ENCODE measurements around the gene ALX1.

Gene ALX1
- 0 reads per million in 2 donors for total RNA-seq

DNA sequence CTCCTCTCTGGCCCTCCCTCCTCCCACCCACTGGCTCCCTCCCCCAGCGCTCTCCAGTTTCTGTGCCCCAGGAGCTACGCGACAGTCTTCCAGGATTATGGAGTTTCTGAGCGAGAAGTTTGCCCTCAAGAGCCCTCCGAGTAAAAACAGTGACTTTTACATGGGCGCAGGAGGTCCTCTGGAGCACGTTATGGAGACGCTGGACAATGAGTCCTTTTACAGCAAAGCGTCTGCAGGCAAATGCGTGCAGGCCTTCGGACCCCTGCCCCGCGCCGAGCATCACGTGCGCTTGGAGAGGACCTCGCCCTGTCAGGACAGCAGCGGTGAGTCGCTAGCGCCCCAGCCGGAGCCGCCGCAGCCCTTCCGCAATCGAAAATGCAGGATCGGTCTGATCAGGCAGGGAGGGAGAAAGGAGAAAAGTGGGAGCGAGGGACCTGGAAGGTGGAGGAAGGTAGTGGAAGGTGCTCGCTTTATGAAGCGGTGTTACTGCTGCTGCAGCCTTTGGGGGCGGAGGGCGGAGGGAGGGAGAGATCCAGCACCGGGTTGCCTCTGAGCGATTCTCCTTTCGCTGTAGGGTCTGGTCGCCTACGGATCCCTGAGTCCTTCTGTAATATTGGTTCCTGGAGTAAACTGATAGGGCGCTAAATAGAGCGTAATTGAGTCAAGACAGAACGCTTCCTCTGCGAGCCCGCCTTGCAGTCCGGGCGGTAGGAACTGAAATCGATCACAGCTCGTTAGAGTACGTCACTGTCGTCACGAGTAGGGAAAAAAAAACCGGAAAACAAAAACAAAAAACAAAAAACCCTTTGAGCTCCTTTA is at the start of gene ALX1:
Gene ALX1 (plus strand): TSS at position 56 of the 819 bp plus-strand sequence. CDS start 42 bp downstream, at position 98.
- DNase-seq, result peak in 1 of 5 experiments; percentile 10

DNA sequence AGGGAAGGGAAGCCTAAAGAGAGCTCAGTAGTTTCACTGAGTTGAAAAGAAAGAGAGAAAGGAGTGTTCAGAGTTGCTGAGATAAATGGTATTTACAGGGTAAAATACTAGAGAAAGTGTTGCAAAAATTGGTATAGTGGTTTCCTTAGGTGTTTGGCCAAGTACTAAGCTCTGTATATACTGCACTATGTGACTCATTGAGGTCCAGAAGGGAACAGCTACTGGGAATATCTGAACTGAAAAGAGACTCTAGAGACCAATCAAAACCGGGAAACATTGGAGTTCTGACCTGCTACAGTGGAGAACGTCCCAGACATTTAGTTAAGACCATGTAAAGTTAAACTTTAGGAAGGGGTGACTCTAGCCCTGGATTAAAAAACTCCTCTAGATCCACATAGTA is 42.7 kb upstream of the ALX1 start:
- DNase-seq, result no peak

DNA sequence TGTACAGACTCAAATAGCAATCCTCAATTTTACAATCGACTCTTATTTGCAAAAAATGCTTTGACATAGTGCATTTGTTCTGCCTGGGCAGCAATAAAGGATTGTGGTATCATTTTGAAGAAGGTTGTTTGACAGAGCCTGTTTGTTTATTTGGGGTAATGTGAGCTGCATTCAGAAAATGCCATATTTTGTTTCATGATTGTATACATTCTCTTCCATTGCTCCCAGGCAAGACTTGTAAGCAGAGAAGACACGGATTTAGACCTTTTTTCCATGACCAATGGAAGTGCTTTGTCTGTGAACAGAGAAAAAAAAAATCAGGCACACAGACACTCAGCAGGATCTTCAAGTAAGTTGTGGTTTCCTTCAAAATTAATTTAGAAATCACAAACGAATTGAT is 35.5 kb upstream of the ALX1 start:
- no peak for DNase-seq

DNA sequence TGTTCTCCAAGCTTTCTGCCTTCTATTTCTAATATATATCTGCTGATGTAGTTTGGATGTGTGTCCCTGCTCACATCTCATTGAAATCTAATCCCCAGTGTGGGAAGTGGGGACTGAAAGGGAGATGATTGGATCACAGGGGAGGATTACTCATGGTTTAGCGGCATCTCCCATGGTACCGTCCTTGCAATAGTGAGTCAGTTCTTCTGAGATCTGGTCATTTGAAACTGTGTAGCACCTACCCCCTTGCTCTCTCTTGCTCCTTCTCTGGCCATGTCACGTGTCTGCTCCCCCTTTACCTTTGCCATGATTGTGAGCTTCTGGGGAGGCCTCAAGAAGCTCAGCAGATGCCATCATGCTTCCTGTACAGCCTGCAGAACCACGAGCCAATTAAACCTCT is 26.2 kb upstream of the ALX1 start:
- no peak for DNase-seq

DNA sequence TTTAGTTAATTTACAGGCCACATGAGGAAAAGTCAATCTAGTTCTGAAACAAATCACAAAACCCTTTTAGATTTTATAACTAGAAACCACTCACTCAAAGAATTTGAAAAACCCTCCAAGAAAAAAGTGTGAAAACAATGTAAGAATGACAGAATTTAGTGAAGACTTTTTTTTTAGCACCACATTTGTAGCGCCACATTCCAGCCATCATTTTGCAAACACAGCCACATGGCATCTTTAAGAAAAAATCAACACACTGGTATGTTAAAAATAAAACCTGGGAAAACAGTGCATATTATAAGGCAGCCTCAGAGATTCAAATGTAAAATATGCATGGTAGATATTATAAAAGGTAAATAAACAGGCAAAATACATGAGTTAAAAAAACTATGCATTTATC is 22.3 kb upstream of the ALX1 start:
- DNase-seq, result no peak

DNA sequence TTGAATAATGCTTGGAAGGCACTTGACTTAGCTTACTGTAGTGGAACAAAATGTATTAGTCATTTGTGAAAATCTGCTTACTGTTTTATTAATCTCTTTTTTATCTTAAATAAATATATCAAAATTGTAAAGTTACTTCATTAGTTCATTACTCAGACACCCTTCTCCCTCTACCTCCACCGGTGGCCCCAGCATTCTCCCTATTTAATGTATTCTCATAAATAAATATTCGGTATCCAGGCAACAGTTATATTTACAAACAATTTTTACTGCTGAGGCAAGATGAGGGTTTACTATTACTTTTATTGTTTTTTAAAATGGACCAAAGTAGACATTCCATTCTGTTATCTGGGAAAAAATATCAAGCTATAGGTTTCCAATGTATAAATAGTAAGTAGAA is 19.6 kb upstream of the ALX1 start:
- DNase-seq, result no peak

DNA sequence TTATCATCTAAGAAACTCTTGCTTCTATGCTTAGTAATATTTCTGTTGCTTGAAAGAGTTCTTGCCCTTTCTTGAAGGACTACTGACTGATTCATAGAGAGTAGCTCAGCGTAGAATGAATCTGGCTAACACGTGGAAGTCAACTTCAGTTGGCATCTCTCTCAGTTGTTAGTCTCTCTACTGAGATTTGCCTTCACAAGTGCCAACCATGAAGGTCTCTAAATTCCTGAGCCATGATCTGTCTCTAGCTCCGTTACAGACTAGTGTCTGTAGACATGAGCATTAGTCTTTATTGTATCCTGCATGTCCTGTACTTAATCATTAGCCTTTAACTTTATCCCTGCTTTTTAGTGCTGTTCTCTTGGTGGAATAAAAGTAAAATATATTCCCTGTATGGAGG is 19.1 kb upstream of the ALX1 start:
- DNase-seq, result no peak

DNA sequence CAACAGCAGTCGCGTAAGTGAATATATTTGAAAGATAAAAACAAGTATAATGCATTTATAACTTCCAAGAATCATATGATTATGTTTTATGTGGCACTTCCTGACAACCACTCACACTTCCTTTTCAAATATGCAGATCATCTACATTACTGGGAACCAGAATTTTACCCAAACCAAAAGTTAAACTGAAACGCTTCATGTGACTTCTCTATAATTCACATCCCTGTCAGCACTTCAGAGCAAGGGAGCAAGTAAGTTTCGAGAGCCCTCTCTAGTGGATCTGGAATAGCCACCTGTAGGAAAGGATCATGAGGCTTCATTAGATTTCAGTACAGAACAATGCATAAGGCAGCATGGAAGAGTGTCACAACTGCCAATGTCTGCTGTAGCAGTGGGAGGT is 13.7 kb upstream of the ALX1 start:
- DNase-seq, result no peak

DNA sequence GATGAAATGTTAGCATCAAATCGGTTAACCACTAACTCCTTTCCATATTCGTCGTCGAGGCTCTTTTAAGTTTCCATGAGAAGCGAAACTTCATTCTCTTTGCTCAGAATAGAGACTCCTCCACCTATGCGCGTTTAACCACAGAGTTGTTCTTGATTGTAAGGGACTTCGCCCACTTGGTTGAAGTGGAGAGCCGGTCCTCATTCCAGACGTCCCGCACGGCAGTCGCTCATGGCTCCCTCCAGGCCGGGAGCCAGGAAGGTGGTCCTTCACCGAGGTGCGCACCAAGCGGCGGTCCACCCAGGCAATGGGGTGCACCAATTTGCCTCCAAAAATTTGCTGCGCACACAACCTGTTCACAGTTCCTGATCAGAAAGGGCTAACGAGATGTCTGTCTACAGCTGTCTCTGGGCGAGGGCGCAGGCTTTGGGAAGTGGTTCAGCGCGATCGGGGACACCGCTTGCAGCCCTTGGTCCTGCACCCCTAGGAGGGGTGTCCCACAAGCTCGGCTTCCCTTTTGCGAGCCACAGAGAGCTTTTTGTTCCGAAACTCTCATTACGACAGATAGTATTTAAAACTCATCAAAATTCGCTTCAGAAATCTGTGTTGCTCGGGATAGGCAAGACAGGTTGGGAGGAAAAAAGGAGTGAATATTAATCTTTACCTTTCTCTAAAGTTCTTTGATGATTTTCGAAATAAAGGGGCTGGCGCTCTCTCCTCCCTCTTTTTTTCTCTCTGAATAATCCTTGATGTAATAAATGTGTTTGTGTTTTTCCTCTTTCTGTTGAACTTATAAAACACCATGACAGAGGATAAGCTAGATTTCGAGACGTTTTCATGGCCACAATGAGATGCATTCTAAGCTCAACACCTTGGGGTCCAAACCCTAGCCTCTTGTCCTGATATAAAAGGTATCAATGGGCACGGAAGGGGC is 6.4 kb upstream of the ALX1 start:
- DNase-seq, result no peak

DNA sequence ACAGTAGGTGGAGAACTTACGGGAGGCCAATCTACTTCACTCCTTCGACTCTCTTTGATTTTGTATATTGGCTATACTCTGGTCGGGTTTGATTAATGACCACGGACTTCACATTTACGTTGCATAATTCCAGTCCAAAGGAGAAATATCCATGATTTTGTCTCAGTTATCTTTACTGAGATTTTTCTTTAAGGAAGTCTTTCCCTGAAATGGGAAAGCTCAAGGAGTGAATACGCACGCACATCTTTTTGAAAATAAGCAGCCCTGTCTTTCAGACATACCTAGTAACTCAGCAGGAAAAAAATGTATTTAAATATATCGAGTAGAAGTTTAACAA is 5.7 kb upstream of the ALX1 start:
- no peak for DNase-seq

DNA sequence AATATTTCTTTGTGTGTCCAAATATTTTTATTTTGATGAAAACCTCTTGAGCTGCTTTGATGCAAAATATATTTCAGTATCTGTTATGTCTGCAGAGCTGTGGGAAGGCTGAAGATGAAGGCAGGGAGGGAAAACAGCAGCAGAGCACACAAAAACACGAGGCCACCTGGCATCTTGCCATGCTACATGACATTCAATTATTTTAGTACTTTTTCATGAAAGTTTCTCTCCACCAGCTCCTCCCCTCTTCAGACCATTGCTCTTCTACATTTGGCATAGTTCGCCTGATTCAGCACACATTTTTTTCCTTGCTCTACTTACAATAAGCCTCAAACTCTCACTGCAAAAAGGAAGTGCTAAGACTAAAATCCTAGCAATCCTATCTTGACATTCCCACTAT is 4.6 kb upstream of the ALX1 start:
- no peak for DNase-seq

DNA sequence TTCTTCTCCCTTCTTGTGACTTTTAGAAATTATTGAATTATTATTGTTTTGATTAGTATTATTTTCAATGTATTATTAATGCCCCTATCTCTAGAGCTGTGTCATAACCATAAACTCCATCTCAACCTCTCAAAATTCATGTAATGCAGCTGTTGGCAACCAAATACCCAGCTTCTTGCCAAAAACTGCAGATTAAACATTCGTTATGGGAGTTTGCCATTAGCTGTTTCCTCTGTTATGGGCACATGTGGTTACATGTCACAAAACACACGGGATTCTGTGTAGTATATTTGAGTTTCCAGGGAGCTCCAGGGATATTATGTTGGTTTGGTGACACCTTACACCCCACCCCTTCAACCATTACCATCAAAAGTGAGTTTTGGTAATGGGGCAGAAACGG is 2.8 kb upstream of the ALX1 start:
- no peak for DNase-seq

DNA sequence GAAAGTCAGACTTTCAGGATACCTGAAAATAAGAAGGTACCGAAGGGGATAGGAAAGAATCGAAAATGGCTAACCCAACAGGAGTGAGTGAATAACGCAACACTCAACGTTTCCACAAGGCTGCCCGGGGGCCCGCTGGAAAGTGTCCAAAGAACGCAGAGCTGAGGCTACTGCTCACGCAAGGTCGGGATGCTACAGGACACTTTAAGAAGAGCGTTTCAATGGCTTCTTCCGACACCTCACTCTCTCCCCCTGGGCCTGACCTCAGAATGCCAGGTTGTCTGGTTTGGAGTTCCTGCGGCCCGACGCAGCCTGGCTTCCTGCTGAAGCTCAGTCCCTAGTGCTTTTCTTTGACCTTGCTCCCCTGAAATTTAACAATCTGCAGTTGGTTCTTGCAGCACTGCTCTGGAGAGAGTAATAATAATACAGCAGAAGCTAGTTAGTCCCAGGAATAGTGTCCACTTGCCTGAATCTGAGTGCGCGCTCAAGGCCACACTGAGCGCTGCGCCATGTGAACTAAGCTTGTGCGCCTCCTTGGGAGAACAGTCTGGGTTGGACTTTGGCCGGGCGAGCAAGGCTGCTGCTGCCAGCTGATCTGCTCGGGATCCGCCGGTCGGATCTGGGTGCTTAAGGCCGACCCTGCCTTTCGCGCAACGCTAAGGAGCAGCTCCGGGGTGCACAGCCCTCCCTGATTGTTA is 2.0 kb upstream of the ALX1 start:
- DNase-seq, result no peak

DNA sequence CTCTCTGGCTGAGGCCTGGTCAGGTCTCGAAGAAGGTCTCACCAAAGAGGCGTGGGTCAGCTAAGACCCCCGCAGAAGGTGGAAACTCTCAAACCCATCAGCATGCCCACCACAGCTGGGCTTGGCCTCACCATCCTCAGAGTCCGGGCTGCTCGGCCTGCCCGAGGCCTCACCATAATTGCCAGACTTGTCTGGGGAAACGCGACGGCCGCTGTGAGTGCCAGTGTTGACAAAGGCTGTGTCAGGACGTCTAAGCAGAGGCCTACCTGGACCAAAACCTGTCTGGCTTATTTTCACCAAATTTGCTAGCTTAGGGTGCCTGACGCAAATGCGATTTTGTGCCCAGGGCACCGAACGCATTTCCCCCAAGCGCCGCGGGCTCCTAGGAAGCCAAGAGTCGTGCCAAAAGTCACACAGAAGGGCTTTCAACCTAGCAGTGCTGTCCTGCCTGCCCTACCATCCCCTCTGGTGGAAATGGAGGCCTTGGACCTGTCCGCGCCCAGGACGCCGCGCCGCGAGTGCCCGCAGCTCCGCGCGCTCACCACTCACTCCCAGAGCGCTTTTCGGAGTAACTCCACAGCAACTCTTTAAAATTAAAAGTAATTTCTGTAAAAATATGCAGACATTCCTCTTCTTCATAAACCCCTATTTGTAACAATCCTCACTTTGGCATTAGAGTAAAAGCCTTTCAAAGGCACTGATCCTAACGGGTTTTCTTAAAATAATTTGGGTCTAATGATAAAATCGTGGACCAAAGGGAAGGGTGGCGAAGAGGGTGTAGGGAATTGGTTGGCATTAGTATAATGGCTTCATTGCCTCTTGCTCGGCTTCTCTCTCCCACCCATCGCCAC is 1.2 kb upstream of the ALX1 start:
- no peak for DNase-seq

DNA sequence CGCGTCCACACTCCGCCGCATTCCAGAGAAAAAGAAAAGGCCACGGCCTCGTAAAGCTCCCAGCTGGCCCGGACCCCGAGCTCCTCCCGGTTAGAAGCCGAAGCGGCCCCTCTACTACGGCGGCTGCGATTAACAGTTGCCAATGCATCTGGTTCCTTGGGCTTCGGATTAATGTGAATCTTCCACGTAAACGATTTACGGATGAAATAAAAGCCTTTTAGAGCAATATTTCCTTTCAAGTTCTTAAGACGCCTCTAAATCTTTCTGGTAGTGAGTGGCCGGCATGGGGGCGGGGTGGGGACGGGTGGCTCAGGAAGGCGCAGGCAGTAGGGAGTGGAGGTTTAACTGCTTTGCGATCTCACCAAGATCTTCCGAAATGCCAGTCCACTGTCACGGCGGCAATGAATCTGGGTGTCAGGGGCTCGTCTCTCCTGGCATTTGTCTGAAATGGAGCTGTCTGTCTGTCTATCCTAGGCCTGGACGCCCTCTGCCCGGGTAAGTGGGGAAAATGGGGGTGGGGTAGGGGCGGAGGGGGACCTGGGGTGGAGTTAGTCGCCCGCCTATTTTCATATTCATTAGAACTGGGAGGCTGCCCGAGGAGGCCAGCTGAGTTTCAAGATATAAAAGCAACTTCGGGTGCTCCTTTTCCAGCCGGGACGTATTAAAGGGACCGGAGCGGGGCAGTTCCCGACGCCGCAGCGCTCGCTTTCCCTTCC is 413 bp upstream of the ALX1 start:
- DNase-seq, result no peak

DNA sequence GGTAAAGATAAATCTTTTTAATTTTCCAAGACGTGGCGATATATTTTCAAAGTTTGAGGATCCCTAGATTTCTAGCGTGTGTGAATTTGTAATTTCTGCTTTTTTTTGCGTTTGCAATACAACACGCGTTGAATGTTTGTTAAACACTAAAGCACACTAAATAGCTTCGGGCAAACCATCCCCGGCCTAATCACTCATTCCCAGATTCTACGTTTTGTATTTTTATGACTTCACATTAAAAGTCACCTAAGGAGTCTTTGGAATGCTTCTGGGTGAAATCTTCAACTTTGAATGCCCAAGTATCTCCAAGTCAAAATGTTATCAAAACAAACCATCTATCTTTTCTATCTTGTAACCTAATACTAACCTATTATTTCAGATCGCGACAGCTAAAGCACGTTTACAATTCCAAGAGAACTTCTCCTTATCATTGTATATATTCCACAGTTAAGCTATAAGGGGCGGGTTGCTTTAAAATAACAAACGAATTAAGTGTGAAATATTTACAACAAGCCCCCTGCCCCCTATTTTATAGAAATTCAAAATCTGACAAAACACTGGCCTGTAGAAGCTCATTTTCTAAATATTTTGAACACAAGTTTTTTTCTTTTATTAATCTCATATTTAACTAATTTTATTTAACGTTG is 1.1 kb downstream of the ALX1 start:
- no peak for DNase-seq

DNA sequence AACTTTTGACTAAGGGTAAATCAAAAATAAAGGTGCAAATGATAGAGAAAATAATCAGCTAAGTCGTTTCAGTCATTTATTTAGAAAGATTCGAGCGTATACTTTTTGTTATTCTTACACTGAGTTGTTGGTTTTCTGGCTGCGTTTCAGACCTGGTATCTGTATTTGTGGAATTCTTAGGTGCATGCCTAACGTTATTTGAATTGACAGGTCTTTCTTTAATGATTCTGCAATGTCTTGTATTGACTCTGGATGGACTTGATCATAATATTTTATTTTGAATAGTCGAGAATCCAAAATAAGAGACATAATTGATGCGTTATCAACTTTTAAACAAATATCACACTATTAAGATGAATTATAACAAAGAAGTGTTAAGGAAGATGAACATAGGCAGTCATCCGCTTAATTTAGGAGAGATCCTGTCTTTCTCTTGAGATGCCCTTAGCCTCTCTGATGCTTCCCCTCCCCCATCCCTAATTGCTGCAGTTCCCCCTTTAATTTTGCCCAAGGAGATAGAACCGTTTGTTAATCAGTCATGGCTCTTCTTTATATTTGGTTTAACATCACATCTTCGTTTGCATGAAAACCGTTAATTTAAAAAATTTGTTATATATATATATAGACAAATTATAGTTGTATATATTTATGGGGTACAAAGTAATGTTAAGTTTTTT is 1.8 kb downstream of the ALX1 start:
- DNase-seq, result no peak

DNA sequence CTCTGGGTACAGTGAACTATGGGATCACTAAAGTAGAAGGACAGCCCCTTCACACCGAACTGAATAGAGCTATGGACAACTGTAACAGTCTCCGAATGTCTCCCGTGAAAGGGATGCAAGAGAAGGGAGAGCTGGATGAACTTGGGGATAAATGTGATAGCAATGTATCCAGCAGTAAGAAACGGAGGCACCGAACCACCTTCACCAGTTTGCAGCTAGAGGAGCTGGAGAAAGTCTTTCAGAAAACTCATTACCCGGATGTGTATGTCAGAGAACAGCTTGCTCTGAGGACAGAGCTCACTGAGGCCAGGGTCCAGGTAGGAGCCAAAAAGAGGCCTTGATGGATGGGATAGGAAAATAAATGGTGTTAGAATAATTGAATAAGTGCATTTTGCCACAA is 3.5 kb downstream of the ALX1 start:
- DNase-seq, result no peak

DNA sequence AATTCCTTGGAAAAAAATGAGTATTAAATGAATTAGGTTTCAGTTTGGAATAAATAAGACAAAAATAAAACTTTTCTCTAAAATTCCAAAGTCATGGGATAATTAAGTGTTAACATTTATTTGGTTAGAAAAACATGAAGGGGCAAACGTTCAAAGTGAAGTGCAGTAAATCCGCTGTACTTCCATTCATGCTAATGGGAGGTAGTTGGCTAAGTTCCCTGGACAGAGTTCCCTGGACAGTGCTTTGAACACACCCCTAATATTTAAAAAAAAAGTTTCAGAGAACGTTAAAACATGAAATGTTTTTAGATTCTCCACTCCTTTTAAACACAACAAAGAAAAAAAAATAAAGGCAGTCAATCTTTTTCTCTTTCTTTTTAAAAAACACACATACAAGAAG is 16.3 kb downstream of the ALX1 start:
- DNase-seq, result no peak

DNA sequence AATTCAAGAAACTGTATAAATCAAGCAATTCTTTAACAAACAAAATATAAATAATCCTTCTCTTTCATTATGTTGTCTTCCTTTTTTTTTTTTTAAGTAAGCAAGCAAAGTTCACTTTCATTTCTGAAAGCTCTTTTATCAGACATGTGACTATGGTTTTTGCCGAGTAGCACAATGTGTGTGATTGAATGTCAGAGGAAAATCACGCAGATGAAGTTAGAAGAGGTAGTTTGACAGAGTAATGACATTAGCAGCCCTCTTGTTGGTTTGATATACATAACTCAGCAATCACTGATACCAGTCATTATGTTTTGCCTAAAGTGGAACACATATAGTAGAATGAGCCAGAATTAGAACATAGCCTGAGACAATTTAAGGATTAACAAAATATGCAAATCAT is 19.0 kb downstream of the ALX1 start:
- no peak for DNase-seq

DNA sequence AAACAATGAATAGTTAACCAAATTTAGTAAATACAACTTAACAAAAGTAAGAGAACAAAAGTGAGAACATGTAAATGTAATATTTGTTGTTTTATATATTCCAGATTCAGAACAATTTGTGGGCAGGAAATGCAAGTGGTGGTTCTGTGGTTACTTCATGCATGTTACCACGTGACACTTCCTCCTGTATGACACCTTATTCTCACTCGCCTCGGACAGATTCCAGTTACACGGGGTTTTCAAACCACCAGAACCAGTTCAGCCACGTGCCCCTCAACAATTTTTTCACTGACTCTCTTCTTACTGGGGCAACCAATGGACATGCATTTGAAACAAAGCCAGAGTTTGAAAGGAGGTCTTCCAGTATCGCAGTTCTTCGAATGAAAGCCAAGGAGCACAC is 21.0 kb downstream of the ALX1 start:
- peak in 1 of 5 experiments; percentile 46 for DNase-seq

All from T-helper 2 cell (primary cell).